VCaP (cell line): ENCODE data around the gene PRSS12.

Experiments used
- H3K27ac ChIP-seq: fragments of 450-650 bp; 2 replicates; pipeline ENCODE4 v1.5.1; 2017
- TF ChIP-seq, protein P1 (sequence below): fragments of 450-650 bp; conservative IDR thresholded peaks from 2 replicates; pipeline ENCODE4 v1.5.1; 2017; ENCODE audit warnings: mild to moderate bottlenecking, moderate library complexity

The PRSS12 gene

DNA sequence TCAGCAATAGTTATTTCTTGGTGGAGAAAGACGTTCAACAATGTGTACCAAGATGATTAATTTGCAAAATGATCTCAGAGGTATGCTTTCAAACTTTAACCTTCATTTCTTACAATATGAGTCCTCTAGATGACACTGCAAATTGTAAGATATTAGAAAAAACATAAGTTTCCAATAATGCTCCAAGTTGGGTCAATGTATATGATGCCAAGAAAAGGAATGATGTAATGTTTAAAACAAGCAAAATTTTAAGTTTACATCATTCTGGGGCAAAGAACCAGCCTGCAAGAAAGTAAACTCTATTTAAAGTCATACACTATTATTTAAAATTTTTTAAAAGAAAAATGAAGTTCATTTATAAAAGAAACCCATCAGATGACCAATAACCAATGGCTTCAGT lies 56.1 kb downstream of the PRSS12 start:
- TF ChIP-seq, protein P1, sequence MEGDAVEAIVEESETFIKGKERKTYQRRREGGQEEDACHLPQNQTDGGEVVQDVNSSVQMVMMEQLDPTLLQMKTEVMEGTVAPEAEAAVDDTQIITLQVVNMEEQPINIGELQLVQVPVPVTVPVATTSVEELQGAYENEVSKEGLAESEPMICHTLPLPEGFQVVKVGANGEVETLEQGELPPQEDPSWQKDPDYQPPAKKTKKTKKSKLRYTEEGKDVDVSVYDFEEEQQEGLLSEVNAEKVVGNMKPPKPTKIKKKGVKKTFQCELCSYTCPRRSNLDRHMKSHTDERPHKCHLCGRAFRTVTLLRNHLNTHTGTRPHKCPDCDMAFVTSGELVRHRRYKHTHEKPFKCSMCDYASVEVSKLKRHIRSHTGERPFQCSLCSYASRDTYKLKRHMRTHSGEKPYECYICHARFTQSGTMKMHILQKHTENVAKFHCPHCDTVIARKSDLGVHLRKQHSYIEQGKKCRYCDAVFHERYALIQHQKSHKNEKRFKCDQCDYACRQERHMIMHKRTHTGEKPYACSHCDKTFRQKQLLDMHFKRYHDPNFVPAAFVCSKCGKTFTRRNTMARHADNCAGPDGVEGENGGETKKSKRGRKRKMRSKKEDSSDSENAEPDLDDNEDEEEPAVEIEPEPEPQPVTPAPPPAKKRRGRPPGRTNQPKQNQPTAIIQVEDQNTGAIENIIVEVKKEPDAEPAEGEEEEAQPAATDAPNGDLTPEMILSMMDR = no peak
- H3K27ac ChIP-seq = no peak overlapping the region

DNA sequence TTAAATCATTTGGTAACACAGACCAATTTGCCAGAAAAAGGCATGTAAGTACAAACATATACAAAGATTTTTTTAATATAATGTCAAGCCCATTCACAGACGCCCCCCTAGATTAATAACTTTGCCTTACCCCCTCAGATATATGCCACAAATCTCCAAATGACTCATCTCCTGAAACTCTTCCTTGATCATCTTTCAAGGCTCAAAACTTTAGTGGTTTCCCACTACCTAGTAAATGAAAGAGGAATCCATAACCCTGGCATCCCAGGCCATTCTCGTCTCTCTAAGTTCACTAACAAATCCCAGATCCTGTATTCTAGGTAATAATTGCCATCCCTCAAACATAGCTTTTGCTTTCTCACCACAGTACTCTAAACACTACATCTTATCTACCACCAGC lies 61.9 kb downstream of the PRSS12 start:
- TF ChIP-seq, protein P1 = no peak
- no peak overlapping the region for H3K27ac ChIP-seq

DNA sequence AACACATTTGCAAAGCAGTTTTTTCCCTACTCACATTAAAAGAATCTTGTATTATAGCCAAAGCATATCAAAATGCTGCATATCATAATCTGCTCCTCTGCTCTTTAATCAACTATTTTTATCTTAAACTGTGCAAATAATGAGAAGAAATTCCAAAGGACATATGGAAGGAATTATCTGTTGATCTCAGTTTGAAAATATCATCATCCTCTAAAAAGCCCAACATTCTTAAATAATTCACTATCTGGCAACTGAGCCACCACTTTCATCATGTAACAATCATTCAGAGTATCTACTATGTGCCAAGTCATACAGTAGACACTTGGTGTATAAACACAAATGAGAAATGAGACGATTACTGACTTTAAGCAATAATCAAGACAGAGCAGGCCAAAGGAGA lies 63.0 kb downstream of the PRSS12 start:
- H3K27ac ChIP-seq = no peak overlapping the region
- TF ChIP-seq, protein P1 = no peak

DNA sequence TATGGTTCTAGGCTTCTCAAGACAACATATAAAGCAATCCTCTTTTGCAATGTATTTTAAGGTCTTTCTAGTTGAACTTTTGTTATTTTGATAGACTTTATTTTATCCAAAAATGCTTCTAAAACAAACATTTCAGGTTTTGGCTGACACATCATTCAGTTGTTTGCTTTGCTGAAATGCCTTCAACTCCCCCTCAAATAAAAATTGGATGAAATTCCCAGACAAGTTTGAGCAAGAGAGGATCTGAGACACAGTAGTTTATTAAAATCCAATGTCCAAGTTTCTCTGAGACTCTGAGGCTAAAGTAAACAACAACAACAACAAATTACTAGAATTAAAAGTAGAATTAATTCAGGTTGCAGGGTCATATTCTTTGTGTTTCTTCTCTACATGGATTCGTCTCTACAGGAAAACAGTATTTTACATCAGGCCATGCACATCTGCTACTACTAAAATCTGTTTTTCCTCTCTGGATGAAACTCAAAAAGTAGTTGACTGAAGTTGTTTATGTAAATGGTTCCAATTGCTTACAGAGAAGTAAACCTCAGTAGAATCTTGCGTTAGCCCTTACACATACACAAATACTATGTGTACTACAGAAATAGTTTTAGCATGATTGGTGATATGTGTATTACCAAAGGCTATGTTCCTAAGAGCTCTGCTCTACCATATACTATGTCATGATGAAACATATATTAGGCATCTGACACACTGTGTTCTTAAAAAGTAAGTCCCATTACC lies 64.9 kb downstream of the PRSS12 start:
- no peak overlapping the region for H3K27ac ChIP-seq
- TF ChIP-seq, protein P1 = no peak

DNA sequence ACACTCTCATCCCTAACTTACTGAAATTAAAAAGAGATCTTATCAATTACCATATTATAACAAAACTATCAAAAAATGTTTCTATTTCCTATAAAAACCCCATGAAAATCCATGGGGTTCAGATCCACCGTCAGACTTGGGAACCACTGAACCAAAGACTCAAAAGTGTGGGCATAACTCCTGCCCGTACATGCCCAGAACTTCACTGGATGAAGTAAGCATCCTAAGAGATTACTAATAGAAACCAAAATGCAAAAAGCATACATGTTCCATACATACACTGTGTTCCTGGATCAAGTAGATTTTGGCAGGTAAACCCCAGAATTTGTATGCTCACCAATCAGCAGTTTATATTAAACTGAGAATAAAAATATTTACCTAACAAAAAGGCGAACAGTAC lies 66.1 kb downstream of the PRSS12 start:
- no peak overlapping the region for H3K27ac ChIP-seq
- TF ChIP-seq, protein P1 = no peak

DNA sequence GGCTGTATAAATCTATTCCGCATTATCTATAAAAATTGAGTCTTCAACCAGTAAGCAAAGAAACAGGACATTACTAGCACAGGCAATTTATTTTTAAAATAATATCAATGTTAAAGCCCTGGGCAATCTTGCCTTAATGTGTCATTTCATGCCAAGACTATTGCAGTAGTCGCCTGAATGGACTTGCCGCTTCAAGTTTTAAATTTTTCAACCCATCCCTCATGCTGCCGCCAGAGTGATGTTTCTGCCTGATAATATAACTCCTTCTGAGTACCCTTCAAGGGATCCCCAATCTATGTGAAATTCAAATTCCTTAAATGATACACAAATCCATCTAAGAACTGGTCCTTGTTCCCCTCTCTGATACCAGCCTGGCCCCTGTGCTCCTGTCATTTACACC lies 66.9 kb downstream of the PRSS12 start:
- TF ChIP-seq, protein P1 = no peak
- H3K27ac ChIP-seq = no peak overlapping the region

GRCh38 chr4:118284169-118284568 lies 68.6 kb downstream of the PRSS12 start:
- H3K27ac ChIP-seq = no peak overlapping the region
- TF ChIP-seq, protein P1 = no peak
